RCC 7860 (cell line): ENCODE measurements around the gene MALAT1.

Experiments
- DNase-seq: peaks from one replicate; pipeline ENCODE4 v3.0.0-alpha.2; 2015; ENCODE audit warnings: low spot score
- FAIRE-seq: peaks from 2 replicates; lab custom pipeline; 2012; peaks lifted over from hg19 to GRCh38; lab: Jason Lieb, UNC

The MALAT1 gene

DNA sequence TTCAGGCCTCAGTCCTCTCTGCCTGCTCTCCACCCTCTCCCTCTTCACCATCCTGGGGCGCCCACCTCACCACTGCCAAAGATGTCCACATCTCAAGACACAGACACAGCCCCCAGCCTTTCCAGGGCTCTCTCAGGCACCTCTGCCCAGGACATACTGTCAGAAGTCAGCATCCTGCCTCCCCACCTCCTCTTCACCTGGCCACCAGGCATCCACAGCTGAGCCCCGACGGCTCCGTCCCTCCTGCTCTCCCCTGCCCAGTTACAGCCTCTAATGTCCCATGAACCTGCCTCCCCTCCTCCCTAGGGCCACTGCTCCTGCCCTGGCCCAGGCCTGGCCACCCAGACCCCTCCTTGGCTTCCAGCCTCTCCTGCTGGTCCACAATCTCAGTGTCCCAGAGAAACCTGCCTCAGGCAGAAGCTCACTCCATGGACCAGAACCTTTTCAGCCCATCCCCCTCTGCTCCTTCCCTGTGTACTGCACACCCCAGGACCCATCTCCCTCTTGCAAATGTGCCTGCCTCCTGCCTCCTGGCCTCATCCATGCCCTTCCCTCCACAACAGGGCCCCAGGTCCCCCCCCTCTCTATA, 56.1 kb downstream of the MALAT1 start:
- FAIRE-seq: no peak

DNA sequence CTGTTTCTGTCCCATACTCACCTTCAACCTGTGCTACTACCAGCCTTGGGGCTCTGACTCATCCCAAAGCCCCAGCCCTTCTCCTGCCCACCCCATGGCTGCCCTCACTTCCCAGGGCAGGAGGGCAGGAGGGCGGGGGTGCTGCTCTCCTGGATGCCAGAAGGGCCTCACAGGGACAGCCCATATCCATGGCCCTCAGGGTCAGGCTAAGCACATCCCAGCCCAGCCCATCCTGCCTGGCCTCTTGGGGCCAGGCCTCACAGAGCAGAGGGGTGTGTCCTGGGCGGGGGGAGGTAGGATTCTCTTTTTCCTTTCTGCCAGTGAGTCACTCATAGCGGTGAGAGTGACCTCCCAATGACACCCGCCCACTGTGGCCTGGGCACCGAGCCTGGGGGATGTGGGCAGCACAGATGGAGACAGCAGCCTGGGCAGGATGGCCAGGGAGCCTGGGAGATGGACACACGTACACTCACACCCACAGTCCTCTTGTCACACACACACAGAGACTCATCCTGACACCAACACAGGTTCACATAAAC, 56.9 kb downstream of the MALAT1 start:
- DNase-seq: peak; percentile 92
- peak; percentile 91 for FAIRE-seq

More for the DNA sequence above, 56.1 kb downstream of the MALAT1 start:
- DNase-seq: no peak
